Stimulated activated naive CD8-positive, alpha-beta T cell treated with anti-CD3 and anti-CD28 coated beads, Interleukin-15, Interleukin-2, amounts not matched to agents 100 U/mL and 50 U/mL, for 24 hours (primary cell): ENCODE data around the gene CHRM4.

ENCODE experiments used
- ATAC-seq: fragments of 150-1000 bp; cut with Tn5 transposase; one replicate; pipeline ENCODE4 v1.10.0; 2021
- DNase-seq: peaks from one replicate; pipeline ENCODE4 v3.0.0; 2021

The CHRM4 gene

DNA sequence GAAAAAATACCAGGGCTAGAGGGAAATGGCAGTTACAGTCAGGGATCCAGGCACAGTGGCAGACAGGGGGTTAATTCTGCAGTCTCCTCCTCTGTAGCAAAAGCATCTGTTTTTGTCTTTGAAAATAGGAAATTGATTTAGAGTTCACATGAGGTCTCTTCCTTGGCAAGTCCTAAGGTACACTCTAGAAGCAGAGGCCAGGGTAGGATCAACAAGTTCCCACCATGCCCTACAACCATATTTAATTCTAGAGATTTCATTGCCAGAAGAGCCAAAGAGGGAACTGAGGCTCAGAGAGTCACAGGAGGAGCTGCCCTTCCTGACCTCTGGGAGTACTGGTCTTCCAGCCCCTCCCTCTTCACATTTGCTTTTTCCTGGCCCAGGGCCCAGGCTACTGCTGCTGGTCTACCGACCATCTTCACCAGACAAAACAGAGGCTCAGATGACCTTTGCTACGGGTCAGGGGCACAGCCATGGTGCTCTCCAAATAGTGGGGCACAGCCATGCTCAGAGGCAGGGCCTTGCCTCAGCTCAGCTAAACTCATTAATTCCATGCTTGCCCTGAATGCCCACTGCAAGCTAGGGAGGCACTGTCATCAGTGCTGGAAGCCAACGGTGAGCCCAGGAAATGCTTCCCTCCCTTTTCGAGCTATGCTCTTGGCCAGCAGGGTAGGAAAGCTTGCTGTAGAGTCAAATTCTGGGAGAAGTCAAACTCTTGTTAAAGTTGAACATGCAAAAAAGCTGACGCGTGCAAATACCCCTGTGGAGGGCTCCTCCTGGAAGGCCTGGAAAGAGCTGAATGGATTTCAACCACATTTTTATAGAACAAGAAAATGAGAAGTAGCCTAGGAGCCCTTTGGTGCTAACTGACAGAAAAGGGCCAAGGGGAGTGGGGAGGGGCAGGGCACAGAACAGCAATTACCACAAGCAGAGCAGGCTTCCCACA is 11.7 kb upstream of the CHRM4 start:
- DNase-seq, result no peak
- ATAC-seq, result no peak

GRCh38 chr11:46397526-46397925 is 6.0 kb upstream of the CHRM4 start:
- DNase-seq (no peak), ATAC-seq (no peak)

- DNase-seq (no peak), ATAC-seq (no peak)
Observed at GRCh38 chr11:46393759-46394158, 2.2 kb upstream of the CHRM4 start.

DNA sequence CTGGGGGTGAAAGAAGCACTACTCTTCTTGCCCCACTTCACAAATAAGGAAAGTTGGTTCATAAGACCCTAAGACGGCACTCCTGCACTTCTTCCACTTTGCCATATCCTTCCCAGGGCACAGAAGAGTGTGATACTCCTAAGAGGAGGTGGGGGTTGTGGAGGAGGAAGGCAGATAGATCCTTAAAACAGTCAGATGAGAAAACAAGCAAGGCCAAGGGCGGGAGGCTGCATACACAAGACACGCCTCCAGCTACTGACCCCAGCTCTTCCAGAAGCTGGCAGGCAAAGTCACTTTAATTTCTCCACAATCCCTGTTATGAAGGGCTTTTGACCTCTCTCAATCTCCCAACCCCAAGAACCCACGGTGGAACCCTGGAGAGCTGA is 1.6 kb upstream of the CHRM4 start:
- ATAC-seq (no peak), DNase-seq (no peak)

DNA sequence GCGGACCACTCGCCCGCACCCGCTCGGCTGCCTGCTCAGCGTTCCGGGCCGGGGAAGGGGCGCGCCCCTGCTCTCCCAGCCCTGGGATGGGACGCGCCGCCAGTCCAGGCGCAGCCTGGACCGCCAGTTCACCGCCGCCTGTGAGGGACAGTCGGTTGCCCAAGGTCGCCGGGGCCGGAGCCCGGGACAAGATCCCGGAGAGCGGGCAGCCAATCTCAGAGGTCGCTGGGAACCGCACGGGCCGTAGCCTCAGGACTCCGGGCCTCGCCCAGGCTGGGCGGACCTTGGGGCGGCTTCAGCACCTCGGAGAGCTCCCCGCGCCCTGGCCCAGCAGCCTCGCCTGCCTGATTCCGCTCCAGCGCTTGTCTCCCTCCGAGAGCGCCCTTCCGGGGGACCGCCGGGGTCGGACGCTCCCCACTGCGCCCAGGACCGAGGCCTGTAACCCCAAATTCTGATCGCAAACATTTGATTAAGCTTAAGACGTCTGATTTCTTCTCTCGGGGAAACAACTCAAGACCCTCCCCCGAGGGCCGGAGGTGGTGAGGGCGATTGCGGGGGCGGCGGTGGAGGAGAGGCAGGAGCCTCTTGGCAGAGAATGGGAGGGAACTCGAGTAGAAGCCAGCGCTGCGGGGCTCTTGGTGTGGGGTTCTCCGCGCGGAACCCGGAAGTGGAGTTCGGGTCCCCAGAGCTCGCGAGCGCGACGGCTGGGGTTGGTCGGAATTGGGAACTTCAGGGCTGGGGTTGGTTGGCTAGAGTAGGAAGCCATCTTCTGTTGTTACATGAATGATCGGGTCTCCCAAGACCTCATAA is 1.1 kb upstream of the CHRM4 start:
- DNase-seq, result peak; percentile 85
- ATAC-seq, result peak; percentile 77

DNA sequence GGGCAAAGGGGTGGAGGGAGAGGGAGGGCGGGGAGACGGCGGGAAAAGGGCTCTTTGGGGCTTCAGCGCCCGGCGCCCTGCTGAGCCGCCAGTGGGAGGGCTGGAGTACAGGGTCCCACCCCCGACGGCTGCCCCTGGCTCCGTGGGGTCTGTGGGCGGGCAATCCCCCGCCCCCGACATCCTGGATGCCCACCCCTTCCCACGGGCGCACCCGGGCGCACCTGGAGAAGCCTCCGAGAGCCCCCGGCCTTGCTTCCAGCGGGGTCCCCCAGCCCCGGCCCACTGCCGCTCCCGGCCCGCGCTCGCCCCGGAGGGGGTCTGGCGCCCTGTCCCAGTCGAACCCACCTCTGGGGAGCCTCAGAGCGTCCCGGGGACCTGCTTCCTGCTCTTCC is 394 bp downstream of the CHRM4 start:
- DNase-seq (no peak), ATAC-seq (no peak)

DNA sequence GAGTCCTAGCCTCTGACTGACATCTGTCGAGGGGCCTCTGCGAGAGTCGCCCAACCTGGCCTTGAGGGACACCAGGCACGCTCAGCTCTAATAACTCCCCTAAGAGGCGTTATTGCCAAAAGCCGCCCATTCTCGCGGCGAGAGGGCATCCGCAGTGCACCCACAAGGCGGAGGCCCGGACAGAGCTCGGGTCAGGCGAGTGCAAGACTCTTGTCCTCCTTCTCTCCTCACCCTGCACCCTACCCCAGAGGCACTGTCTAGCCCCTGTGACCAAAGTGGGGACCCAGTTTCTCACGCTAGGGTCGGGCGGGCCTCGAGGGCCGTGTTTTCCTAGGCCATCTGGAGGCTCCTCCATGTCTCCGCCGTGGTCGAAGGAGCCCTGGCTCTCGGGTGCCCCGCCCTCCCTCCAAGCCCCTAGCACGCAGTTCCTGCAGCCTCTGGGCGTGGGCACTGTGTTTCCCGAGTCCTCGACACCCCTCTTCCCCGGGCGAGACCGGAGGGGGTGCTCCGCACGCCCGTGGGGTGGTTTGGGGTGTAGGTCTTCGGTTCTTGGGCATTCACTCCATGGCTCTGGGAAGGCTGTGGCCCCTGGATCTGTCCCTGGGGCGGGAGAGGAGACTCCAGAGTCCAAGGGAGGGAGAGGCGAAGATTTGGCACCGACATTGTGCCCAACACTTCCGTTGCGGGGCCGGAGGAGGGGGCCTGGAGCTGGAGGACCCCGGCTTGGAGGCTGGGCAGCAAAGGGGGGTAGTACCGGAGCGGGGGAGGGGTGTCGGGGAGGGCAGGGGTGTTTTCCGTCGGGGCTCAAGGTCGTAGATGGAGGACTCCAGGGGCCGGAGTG is 1.0 kb downstream of the CHRM4 start:
- DNase-seq, result no peak
- no peak for ATAC-seq

DNA sequence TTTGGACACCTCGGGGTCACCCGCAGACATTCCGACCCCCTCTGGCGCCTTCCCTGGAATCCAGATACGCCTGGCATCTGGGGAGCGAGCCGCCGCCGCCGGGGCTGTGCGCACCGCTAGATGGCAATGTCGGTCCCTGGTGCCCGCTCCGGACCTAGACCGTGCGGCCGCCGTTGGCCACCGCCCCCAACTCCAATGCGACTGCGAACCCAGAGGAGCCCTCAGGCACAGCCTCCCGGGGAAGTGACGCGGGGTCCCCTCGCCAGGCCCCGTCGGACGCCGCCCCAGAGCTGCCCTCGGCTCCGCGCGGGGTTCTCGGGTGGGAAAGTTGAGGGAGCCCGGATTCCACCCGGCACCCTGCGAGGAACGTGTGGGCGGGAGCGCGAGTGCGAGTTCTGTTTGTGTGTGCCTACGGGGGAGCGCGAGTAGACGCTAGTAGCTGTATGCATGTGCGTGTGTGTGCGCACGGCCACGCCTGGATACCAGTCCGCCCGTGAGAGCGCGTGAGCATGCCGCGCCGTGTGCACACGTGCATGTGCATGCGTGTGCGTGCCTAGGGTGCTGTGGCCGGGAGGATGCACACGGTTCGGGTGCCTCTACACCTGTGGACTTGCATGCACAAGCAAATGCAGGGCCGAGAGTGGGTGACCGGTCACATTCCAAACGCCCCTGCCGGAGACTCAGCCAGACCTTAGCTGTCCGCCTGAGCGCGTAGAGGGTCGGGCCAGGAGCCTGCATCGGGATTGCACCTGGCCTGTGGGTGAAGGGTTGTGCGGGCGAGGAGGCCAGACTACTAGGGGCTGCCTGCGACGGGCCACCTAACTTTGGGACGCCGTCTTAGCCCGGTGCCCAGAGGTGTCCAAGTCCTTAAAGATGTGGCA is 1.9 kb downstream of the CHRM4 start:
- DNase-seq (peak; percentile 82), ATAC-seq (peak; percentile 74)

DNA sequence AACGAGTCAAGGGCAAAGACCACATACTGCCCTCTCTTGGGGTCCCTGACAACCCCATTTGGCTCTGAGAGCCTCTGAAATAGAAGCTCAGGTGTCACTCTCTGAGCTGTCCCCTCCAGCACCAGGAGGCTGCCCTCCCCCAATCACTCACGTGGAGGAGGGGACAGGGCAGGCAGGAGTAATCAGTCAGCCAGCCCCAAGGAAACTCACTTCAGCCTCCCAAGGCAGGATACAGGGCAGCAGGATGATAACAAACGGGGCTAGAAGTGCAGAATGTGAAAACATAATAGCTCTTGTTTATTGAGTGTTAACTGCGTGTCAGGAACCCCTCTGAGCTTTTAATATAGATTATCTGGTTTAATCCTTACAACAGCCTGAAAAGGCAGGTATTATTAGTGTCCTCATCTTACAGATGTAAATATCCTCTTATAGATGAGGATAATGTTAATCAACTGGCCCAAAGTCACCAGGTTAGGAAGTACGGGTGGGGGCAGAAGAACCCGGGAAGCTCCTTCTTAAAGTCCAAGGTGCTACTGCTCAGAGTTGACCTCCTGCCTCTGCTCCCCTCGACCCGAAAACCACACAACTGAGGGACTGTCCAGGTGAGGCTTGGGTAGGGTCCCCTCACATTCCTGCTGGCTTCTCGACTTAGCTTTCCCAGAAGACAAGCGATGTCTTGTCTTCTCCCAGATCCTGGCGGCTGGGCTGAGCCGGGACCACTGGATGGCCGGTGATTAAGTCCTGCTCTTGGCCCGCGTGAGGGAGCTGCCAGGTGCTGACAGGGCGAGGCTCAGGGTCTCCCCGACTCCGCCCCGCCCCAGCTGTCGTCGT is 2.7 kb downstream of the CHRM4 start:
- DNase-seq, result no peak
- ATAC-seq, result no peak

- no peak for ATAC-seq
- DNase-seq, result no peak
Observed at GRCh38 chr11:46387919-46388618, 3.5 kb downstream of the CHRM4 start.

- no peak for ATAC-seq
Observed at GRCh38 chr11:46387456-46387855, 4.1 kb downstream of the CHRM4 start.

GRCh38 chr11:46386674-46387073 is 4.9 kb downstream of the CHRM4 start:
- DNase-seq (no peak), ATAC-seq (no peak)

More at GRCh38 chr11:46387456-46387855, 4.1 kb downstream of the CHRM4 start:
- no peak for DNase-seq

DNA sequence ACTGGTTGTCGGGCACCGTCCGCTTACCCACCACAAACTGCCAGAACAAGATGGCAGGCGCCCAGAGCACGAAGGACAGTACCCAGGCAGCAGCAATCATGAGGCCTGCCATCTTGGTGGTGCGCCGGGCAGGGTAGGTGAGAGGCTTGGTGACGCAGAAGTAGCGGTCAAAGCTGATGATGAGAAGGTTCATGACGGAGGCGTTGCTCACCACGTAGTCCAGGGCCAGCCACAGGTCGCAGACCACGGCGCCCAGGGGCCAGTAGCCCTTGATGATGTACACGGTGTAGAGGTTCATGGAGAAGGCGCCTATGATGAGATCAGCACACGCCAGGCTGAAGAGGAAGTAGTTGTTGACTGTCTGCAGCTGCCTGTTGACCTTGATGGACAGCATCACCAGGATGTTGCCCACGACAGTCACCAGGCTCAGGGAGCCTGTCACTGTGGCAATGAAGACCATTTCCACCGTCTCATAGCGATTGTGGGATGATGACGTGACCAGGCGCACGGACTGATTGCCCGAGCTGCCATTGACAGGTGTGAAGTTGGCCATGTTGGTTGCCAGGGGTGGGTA is 5.5 kb downstream of the CHRM4 start:
- DNase-seq (no peak), ATAC-seq (no peak)

DNA sequence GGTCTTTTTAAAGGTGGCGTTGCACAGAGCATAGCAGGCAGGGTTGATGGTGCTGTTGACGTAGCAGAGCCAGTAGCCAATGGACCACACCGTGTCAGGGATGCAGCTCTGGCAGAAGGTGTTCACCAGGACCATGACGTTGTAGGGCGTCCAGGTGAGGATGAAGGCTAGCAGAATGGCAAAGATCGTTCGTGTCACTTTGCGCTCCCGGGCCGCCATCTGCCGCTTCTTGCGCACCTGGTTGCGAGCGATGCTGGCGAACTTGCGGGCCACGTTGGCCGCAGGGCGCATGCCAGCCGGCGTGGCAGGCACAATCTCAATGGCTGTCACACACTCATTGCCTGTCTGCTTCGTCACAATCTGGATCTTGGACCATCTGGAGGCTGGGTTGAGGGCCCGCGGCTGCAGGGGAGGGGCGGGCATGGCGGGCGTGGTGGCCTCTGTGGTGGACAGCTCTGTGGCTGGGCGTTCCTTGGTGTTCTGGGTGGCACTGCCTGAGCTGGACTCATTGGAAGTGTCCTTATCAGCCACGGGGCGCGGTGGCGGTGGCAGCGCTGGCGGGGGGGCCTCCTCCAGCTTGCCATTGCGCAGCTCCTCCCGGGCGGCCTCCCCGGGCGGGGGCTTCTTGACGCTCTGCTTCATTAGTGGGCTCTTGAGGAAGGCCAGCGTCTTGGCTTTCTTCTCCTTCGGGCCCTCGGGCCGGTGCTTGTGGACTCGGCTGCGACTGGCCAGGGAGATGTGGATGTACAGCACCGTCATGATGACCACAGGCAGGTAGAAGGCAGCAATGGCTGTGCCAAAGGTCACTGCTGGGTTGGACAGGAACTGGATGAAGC is 6.2 kb downstream of the CHRM4 start:
- ATAC-seq (no peak), DNase-seq (no peak)

- no peak for DNase-seq
- ATAC-seq, result no peak
Observed at GRCh38 chr11:46383974-46384701, 7.4 kb downstream of the CHRM4 start.

DNA sequence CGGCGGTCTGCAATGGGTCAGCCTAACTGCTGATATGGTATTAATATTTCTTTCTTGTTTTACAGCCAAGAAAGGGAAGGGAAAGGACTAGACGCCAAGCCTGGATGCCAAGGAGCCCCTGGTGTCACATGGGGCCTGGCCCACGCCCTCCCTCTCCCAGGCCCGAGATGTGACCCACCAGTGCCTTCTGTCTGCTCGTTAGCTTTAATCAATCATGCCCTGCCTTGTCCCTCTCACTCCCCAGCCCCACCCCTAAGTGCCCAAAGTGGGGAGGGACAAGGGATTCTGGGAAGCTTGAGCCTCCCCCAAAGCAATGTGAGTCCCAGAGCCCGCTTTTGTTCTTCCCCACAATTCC is 8.2 kb downstream of the CHRM4 start:
- DNase-seq (no peak), ATAC-seq (no peak)

DNA sequence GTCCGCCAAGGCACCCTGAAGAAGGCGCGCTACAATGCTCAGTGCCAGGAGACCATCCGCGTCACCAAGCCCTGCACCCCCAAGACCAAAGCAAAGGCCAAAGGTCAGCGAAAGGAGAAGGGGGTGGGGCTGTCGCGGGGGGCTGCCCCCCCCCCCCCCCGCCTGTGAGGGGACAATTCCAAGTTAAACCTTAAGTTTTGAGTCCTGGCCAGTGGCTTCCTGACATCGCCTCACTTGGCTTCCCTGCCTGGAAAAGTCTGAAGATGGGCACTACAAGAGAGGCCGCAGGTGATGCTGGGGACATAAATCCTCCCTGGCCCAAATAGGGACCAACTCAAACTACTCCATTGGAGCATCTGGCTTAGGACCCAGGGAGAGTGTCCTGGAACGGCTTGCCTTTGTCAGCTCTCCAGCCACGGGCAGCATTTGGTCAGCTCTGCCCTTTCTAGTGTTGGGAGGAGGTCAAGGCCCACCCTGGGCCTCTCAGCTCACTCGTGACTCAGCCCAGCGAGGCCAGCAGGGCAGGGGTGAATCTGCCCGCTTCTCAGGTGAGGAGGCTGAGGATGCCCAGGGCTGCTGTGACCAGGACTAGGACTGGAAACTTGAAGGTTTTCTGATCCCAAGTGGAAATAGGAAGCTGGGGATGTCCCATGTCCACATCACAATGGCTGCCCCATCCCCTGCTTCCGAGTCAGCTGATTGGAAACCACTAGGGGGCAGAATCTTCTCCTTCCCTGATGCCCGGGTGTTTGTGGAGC is 8.8 kb downstream of the CHRM4 start:
- no peak for ATAC-seq
- DNase-seq, result no peak
